GM12874 (cell line): ENCODE results near the gene AHSA1.

Source experiments
- CTCF ChIP-seq: IDR thresholded peaks from 2 replicates; pipeline ENCODE4 v1.5.1; 2011; ENCODE audit warnings: low read depth, mild to moderate bottlenecking, control low read depth, low read length, moderate library complexity; ENCODE audit not compliant: insufficient read depth

Gene AHSA1

GRCh38 chr14:77459072-77459723 lies 1.3 kb downstream of the AHSA1 start:
- peak; percentile 64 for TF ChIP-seq CTCF

GRCh38 chr14:77467801-77468200 lies 9.9 kb downstream of the AHSA1 start:
- TF ChIP-seq CTCF, result no peak

GRCh38 chr14:77469067-77469505 lies 11.2 kb downstream of the AHSA1 start:
- TF ChIP-seq CTCF, result no peak

GRCh38 chr14:77469539-77469938 lies 11.6 kb downstream of the AHSA1 start:
- no peak for TF ChIP-seq CTCF

GRCh38 chr14:77470224-77470870 lies 12.5 kb downstream of the AHSA1 start:
- no peak for TF ChIP-seq CTCF

GRCh38 chr14:77473921-77474320 lies 16.0 kb downstream of the AHSA1 start:
- no peak for TF ChIP-seq CTCF

GRCh38 chr14:77474479-77475177 lies 16.7 kb downstream of the AHSA1 start:
- TF ChIP-seq CTCF, result no peak
